HepG2 (cell line): ENCODE data around the gene RAP2A. TPM values are rescaled to one million over a fixed set of nuclear protein-coding genes. Genes with fewer than 3 reads are reported as not detected.
A peak's percentile ranks its signal among the peaks of the same experiment; 100 is the strongest.

Experiments
- CHD2 ChIP-seq: IDR thresholded peaks from 2 replicates; pipeline ENCODE4 v1.6.1; 2011; ENCODE audit warnings: low read depth, low read length, improper control_type of control experiment
- HMG20A ChIP-seq: IDR thresholded peaks from 2 replicates; pipeline ENCODE4 v1.6.1; 2016; ENCODE audit warnings: borderline replicate concordance
- LCORL ChIP-seq, 2 experiments: fragments of 450-650 bp in 1 of 2; sonication (generic) in 1 of 2; formaldehyde crosslinking in 1 of 2; IDR thresholded peaks; 2 replicates each; pipeline versions ENCODE4 v1.5.0 to v1.6.1; 2017 to 2020; ENCODE audit warnings: antibody characterized with exemption in 1 of 2, missing genetic modification reagents in 1 of 2
- RERE ChIP-seq: IDR thresholded peaks from 2 replicates; pipeline ENCODE4 v1.6.1; 2016; ENCODE audit warnings: low read depth, missing genetic modification reagents, missing compliant biosample characterization
- TAF1 ChIP-seq: sonication (generic); formaldehyde crosslinking; IDR thresholded peaks from 2 replicates; pipeline ENCODE4 v1.4.0; 2020; ENCODE audit warnings: missing genetic modification reagents
- ZNF10 ChIP-seq: sonication (generic); formaldehyde crosslinking; IDR thresholded peaks from 2 replicates; pipeline ENCODE4 v1.4.0; 2020; ENCODE audit warnings: mild to moderate bottlenecking, low read depth, missing genetic modification reagents, borderline replicate concordance
- ZNF160 ChIP-seq: sonication (generic); formaldehyde crosslinking; IDR thresholded peaks from 2 replicates; pipeline ENCODE4 v1.8.0; 2022; ENCODE audit warnings: mild to moderate bottlenecking, inconsistent platforms, missing genetic modification reagents
- ZNF205 ChIP-seq: IDR thresholded peaks from 2 replicates; pipeline ENCODE4 v1.6.1; 2018; ENCODE audit warnings: missing biosample characterization, missing genetic modification reagents
- ZNF317 ChIP-seq: sonication (generic); formaldehyde crosslinking; IDR thresholded peaks from 2 replicates; pipeline ENCODE4 v1.5.0; 2020; ENCODE audit warnings: mild to moderate bottlenecking, missing genetic modification reagents
- ZNF33B ChIP-seq: sonication (generic); formaldehyde crosslinking; IDR thresholded peaks from 2 replicates; pipeline ENCODE4 v1.5.1; 2020; ENCODE audit warnings: mild to moderate bottlenecking, missing genetic modification reagents
- ZNF432 ChIP-seq: sonication (generic); formaldehyde crosslinking; IDR thresholded peaks from 2 replicates; pipeline ENCODE4 v1.5.0; 2020; ENCODE audit warnings: missing genetic modification reagents, mild to moderate bottlenecking, borderline replicate concordance
- polyA plus RNA-seq, 8 experiments: library from polyadenylated mRNA; depleted of rRNA in 3 of 8; stranded (reverse) in 7 of 8; unstranded in 1 of 8; fragments of >200 nt; fragmentation: Illumina TruSeq in 4 of 8; extraction: Trizol in 4 of 8; gene quantifications; 2 replicates each; pipeline versions ENCODE4 v1.2.1 to v1.2.3, GENCODE V29; 2011 to 2016; ENCODE audit warnings: low read depth in 4 of 8, missing spikeins in 1 of 8, mixed read lengths in 1 of 8; ENCODE audit not compliant: insufficient read depth in 1 of 8
- total RNA-seq, 5 experiments: library from RNA; depleted of rRNA; stranded (reverse); fragments of >200 nt; fragmentation: Illumina TruSeq; extraction: Trizol; gene quantifications; 2 replicates each; pipeline ENCODE4 v1.2.3, GENCODE V29; 2016; ENCODE audit warnings: low read depth in 1 of 5
- TF ChIP-seq, protein P1 (sequence below): sonication (generic); formaldehyde crosslinking; IDR thresholded peaks from 2 replicates; pipeline ENCODE4 v1.4.0; 2020; ENCODE audit warnings: missing genetic modification reagents, borderline replicate concordance
- TF ChIP-seq, protein P2 (sequence below): IDR thresholded peaks from 2 replicates; pipeline ENCODE4 v1.6.1; 2012; ENCODE audit warnings: low read depth, low read length, improper control_type of control experiment
- TF ChIP-seq, protein P3 (sequence below): IDR thresholded peaks from 2 replicates; pipeline ENCODE4 v1.6.1; 2016; ENCODE audit warnings: missing biosample characterization, missing genetic modification reagents, low read depth
- TF ChIP-seq, protein P4 (sequence below): sonication (generic); formaldehyde crosslinking; IDR thresholded peaks from 2 replicates; pipeline ENCODE4 v1.5.0; 2020; ENCODE audit warnings: missing genetic modification reagents, mild to moderate bottlenecking, borderline replicate concordance

RAP2A gene
- total and polyA plus RNA-seq, 2 of the 13 experiments (the other 11 are each of a cell fraction or from before 2014, with no cell fraction given): 9.9 to 23.1 TPM

DNA sequence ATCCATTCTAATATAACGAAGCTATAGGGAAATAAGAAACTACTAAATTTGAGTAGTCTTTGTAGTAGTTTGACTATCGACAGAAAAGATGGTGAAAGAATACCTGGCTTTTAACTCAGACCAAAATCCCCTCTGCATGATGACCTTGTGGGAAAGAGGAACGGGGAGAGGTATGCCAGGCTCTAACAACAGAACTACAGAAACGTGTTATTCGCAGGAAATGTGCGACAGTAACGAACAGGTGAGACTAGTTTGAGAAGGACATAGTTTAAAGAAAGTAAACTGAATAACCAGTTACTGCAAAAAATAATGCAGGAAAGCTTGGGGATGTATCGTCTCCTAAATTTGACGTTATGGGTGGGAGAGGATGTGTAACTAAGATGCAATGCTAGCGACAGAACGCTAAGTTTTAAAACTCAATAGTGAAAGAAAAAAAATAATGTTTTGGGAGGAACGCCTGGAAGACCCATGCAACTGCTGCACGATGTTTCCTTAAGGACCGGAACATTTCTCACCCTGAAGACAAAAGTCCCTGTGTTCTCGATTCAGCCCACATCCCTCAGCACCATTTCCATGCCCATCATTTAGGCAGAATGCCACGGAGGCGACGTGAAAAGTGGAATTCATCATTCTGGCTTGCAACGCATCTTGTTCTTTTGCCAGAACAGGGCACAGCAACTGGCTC, 1.6 kb upstream of the RAP2A start (continued):
- TF ChIP-seq, protein P1, sequence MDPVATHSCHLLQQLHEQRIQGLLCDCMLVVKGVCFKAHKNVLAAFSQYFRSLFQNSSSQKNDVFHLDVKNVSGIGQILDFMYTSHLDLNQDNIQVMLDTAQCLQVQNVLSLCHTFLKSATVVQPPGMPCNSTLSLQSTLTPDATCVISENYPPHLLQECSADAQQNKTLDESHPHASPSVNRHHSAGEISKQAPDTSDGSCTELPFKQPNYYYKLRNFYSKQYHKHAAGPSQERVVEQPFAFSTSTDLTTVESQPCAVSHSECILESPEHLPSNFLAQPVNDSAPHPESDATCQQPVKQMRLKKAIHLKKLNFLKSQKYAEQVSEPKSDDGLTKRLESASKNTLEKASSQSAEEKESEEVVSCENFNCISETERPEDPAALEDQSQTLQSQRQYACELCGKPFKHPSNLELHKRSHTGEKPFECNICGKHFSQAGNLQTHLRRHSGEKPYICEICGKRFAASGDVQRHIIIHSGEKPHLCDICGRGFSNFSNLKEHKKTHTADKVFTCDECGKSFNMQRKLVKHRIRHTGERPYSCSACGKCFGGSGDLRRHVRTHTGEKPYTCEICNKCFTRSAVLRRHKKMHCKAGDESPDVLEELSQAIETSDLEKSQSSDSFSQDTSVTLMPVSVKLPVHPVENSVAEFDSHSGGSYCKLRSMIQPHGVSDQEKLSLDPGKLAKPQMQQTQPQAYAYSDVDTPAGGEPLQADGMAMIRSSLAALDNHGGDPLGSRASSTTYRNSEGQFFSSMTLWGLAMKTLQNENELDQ (CRISPR knock-in tag): no peak
- TF ChIP-seq ZNF432 (CRISPR knock-in tag) (no peak), ZNF160 (CRISPR knock-in tag) (no peak), LCORL (IDR thresholded peaks at IDR 0.05) (no peak), LCORL (CRISPR knock-in tag; IDR thresholded peaks at IDR 0.05) (no peak; the same call in 1 of the 2 replicates), CHD2 (no peak), TAF1 (CRISPR knock-in tag) (peak; percentile 70; the same call in 1 of the 2 replicates), ZNF33B (CRISPR knock-in tag) (no peak), RERE (CRISPR knock-in tag) (no peak), ZNF317 (CRISPR knock-in tag) (no peak), ZNF205 (no peak), ZNF10 (CRISPR knock-in tag) (no peak), HMG20A (CRISPR knock-in tag) (no peak)
- TF ChIP-seq, protein P2, sequence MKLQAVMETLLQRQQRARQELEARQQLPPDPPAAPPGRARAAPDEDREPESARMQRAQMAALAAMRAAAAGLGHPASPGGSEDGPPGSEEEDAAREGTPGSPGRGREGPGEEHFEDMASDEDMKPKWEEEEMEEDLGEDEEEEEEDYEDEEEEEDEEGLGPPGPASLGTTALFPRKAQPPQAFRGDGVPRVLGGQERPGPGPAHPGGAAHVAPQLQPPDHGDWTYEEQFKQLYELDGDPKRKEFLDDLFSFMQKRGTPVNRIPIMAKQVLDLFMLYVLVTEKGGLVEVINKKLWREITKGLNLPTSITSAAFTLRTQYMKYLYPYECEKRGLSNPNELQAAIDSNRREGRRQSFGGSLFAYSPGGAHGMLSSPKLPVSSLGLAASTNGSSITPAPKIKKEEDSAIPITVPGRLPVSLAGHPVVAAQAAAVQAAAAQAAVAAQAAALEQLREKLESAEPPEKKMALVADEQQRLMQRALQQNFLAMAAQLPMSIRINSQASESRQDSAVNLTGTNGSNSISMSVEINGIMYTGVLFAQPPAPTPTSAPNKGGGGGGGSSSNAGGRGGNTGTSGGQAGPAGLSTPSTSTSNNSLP: no peak
- TF ChIP-seq, protein P3, sequence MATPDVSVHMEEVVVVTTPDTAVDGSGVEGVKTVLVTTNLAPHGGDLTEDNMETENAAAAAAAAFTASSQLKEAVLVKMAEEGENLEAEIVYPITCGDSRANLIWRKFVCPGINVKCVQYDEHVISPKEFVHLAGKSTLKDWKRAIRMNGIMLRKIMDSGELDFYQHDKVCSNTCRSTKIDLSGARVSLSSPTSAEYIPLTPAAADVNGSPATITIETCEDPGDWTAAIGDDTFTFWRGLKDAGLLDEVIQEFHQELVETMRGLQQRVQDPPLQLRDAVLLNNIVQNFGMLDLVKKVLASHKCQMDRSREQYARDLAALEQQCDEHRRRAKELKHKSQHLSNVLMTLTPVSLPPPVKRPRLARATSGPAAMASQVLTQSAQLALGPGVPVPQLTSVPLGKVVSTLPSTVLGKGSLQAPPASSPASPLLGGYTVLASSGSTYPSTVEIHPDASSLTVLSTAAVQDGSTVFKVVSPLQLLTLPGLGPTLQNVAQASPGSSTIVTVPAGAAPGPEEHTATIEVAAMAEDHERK: no peak
- TF ChIP-seq, protein P4, sequence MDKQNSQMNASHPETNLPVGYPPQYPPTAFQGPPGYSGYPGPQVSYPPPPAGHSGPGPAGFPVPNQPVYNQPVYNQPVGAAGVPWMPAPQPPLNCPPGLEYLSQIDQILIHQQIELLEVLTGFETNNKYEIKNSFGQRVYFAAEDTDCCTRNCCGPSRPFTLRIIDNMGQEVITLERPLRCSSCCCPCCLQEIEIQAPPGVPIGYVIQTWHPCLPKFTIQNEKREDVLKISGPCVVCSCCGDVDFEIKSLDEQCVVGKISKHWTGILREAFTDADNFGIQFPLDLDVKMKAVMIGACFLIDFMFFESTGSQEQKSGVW (CRISPR knock-in tag): no peak
